ENCODE data around the gene NOP53.

DNA sequence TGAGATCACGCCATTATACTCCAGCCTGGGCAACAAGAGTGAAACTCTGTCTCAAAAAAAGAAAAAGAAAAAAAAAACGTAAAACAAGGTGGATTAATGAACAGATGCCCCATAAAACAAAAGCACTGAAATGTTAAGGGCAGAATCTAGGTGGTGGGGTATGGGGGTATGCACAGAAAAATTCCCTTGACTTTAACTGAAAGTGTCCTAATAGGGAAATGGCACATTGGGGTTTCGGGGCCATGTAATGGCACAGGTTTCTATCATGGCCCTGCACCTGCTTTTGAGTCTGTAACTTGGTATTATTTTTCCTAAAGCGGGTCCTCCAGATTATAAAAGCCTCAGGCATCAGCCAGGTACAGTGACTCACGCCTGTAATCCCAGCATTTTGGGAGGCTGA is 16.2 kb downstream of the NOP53 start:
- TF ChIP-seq, protein P1, sequence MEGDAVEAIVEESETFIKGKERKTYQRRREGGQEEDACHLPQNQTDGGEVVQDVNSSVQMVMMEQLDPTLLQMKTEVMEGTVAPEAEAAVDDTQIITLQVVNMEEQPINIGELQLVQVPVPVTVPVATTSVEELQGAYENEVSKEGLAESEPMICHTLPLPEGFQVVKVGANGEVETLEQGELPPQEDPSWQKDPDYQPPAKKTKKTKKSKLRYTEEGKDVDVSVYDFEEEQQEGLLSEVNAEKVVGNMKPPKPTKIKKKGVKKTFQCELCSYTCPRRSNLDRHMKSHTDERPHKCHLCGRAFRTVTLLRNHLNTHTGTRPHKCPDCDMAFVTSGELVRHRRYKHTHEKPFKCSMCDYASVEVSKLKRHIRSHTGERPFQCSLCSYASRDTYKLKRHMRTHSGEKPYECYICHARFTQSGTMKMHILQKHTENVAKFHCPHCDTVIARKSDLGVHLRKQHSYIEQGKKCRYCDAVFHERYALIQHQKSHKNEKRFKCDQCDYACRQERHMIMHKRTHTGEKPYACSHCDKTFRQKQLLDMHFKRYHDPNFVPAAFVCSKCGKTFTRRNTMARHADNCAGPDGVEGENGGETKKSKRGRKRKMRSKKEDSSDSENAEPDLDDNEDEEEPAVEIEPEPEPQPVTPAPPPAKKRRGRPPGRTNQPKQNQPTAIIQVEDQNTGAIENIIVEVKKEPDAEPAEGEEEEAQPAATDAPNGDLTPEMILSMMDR (IDR thresholded peaks at IDR 0.05; ENCODE audit: poor library complexity, severe bottlenecking), result no peak
- TF ChIP-seq TAF1 (IDR thresholded peaks at IDR 0.05; ENCODE audit: low read depth), result no peak
- TF ChIP-seq MXI1 (conservative IDR thresholded peaks at IDR 0.05; ENCODE audit: poor library complexity, severe bottlenecking), result no peak
- no peak for TF ChIP-seq POLR2AphosphoS5 (IDR thresholded peaks at IDR 0.05)
- no peak for TF ChIP-seq EP300 (conservative IDR thresholded peaks at IDR 0.05; ENCODE audit: poor library complexity, severe bottlenecking)
- no peak for TF ChIP-seq SMC3 (conservative IDR thresholded peaks at IDR 0.05; ENCODE audit: poor library complexity)
- no peak for TF ChIP-seq RAD21 (conservative IDR thresholded peaks at IDR 0.05)
- TF ChIP-seq EZH2 (IDR thresholded peaks at IDR 0.05; ENCODE audit: borderline replicate concordance, insufficient read depth, low read length, poor library complexity, severe bottlenecking), result no peak
